Mesendoderm (in vitro differentiated cells): ENCODE data around the gene ZC3H14.

Source experiments
- DNase-seq: peaks from one replicate; pipeline ENCODE4 v3.0.0; 2013
- H2AK5ac ChIP-seq: 2 replicates; pipeline ENCODE4 v1.6.1; 2013; ENCODE audit warnings: low read length, inconsistent platforms
- H2BK120ac ChIP-seq: 2 replicates; pipeline ENCODE4 v1.6.1; 2013; ENCODE audit warnings: low read depth, mild to moderate bottlenecking, low read length, moderate library complexity, mixed read lengths
- H2BK15ac ChIP-seq: replicated peaks from 2 replicates; pipeline ENCODE4 v1.6.1; 2013; ENCODE audit warnings: low read depth, mild to moderate bottlenecking, moderate library complexity
- H2BK5ac ChIP-seq: 2 replicates; pipeline ENCODE4 v1.6.1; 2013; ENCODE audit warnings: low read length, inconsistent platforms
- H3K18ac ChIP-seq: 2 replicates; pipeline ENCODE4 v1.6.1; 2013; ENCODE audit warnings: mild to moderate bottlenecking, low read length, mixed read lengths
- H3K23ac ChIP-seq: one replicate; pipeline ENCODE4 v1.6.1; 2013; ENCODE audit warnings: low read length
- H3K27ac ChIP-seq: 2 replicates; pipeline ENCODE4 v1.5.1; 2013; ENCODE audit warnings: low read depth, mild to moderate bottlenecking, inconsistent platforms, low read length, moderate library complexity
- H3K27me3 ChIP-seq: 2 replicates; pipeline ENCODE4 v1.6.1; 2013; ENCODE audit warnings: low read length, control low read depth, mild to moderate bottlenecking, inconsistent platforms; ENCODE audit not compliant: insufficient read depth, poor library complexity
- H3K36me3 ChIP-seq: 2 replicates; pipeline ENCODE4 v1.6.1; 2013; ENCODE audit warnings: low read length, inconsistent platforms; ENCODE audit not compliant: control insufficient read depth, insufficient read depth
- H3K4ac ChIP-seq: one replicate; pipeline ENCODE4 v1.6.1; 2013; ENCODE audit warnings: low read depth, mild to moderate bottlenecking, low read length, moderate library complexity
- H3K4me1 ChIP-seq: 2 replicates; pipeline ENCODE4 v1.6.1; 2013; ENCODE audit warnings: low read depth, low read length, inconsistent platforms; ENCODE audit not compliant: control insufficient read depth
- H3K4me2 ChIP-seq: 2 replicates; pipeline ENCODE4 v1.6.1; 2013; ENCODE audit warnings: low read length
- H3K4me3 ChIP-seq: 2 replicates; pipeline ENCODE4 v1.5.1; 2013; ENCODE audit warnings: mild to moderate bottlenecking, low read length
- H3K56ac ChIP-seq: one replicate; pipeline ENCODE4 v1.6.1; 2013; ENCODE audit warnings: low read length
- H3K79me1 ChIP-seq: 2 replicates; pipeline ENCODE4 v1.6.1; 2013; ENCODE audit warnings: low read length, inconsistent platforms
- H3K79me2 ChIP-seq: 2 replicates; pipeline ENCODE4 v1.6.1; 2013; ENCODE audit warnings: mild to moderate bottlenecking, low read length; ENCODE audit not compliant: control insufficient read depth, insufficient read depth
- H3K9ac ChIP-seq: 2 replicates; pipeline ENCODE4 v1.6.1; 2013; ENCODE audit warnings: low read length, inconsistent platforms
- H4K5ac ChIP-seq: one replicate; pipeline ENCODE4 v1.6.1; 2013; ENCODE audit warnings: low read length
- H4K8ac ChIP-seq: one replicate; pipeline ENCODE4 v1.6.1; 2013; ENCODE audit warnings: low read depth, mild to moderate bottlenecking, control low read depth, low read length, moderate library complexity
- WGBS: extraction: QIAGEN DNeasy Blood & Tissue Kit; methylation state at CpG from one replicate; pipeline ENCODE4 v1.1.7; 2013; ENCODE audit warnings: low lambda C conversion rate, missing lambda C conversion rate; ENCODE audit not compliant: insufficient coverage; ENCODE audit errors: extremely low coverage; 5-methylcytosine and 5-hydroxymethylcytosine counted together

ZC3H14 gene

DNA sequence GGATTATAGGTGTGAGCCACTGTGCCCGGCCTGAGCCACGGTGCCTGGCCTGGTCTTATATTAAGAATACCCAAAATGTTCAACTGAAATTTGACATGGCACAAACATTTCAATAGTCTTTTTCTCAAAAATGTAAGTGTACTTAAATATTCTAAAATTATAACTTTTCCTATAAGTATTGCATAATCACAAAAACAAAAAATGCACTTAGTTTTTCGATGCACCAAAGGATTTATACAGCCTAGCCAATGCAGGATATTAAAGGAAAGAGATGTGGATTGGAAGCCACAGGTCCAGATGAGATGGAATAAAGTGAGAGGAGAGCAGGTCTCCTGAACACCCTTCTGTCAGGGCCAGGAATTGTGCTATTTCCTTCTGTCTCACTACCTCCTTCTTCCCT, 62.8 kb downstream of the ZC3H14 start:
- WGBS, result no CpG with 5 or more reads among the region's 3 CpGs
- no peaks in the 10 kb centered on the region for H3K79me1 ChIP-seq
- H4K8ac ChIP-seq, result no peak overlapping the region
- peaks cover 3% of the 10 kb centered on the region for H3K4me1 ChIP-seq
- H3K9ac ChIP-seq, result no peak overlapping the region
- no peak overlapping the region for H2BK15ac ChIP-seq
- no peak overlapping the region for H2BK5ac ChIP-seq
- H3K27me3 ChIP-seq, result no peaks in the 10 kb centered on the region
- no peak overlapping the region for H3K27ac ChIP-seq
- no peaks in the 10 kb centered on the region for H3K36me3 ChIP-seq
- no peak overlapping the region for H3K56ac ChIP-seq
- H2AK5ac ChIP-seq, result no peak overlapping the region
- no peak overlapping the region for H4K5ac ChIP-seq
- H3K23ac ChIP-seq, result no peak overlapping the region
- H3K18ac ChIP-seq, result no peak overlapping the region
- no peak overlapping the region for H3K4ac ChIP-seq
- H3K4me3 ChIP-seq, result no peak overlapping the region
- no peak overlapping the region for H3K4me2 ChIP-seq
- no peaks in the 10 kb centered on the region for H3K79me2 ChIP-seq
- DNase-seq, result no peak
- no peak overlapping the region for H2BK120ac ChIP-seq

DNA sequence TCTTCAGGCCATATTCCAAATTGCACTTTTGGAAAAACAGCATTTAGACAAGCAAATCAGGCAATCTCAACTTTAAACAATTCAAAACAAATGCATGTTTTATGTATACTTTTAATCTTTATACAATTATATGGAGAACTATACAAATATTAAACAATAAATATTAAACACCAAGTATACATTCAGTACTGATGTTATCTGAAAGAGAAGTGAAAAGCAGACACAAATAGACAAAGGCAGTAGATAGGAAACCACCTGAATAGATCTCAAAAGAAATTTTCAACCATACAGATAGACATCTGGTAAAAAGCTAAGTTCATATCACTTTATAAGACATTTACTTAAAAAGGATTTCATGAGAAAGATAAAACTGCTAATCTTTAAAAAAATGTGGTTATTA, 65.2 kb downstream of the ZC3H14 start:
- Histone ChIP-seq H3K18ac (no peak overlapping the region), H2BK120ac (no peak overlapping the region)

GRCh38 chr14:88628462-88628861, 65.6 kb downstream of the ZC3H14 start:
- Histone ChIP-seq H3K36me3 (no peaks in the 10 kb centered on the region), H3K4me1 (no peaks in the 10 kb centered on the region), H2AK5ac (no peak overlapping the region), H3K56ac (no peak overlapping the region), H3K4me3 (no peak overlapping the region), H3K23ac (no peak overlapping the region), H3K79me1 (no peaks in the 10 kb centered on the region), H3K27me3 (no peaks in the 10 kb centered on the region), H3K4ac (no peak overlapping the region), H3K27ac (no peak overlapping the region), H4K8ac (no peak overlapping the region), H3K4me2 (no peak overlapping the region), H2BK120ac (no peak overlapping the region), H2BK15ac (no peak overlapping the region), H3K18ac (no peak overlapping the region), H3K9ac (no peak overlapping the region), H3K79me2 (no peaks in the 10 kb centered on the region), H2BK5ac (no peak overlapping the region), H4K5ac (no peak overlapping the region)
- DNase-seq, result no peak

More for the DNA sequence above, 65.2 kb downstream of the ZC3H14 start:
- Histone ChIP-seq H3K27me3 (no peaks in the 10 kb centered on the region), H3K79me1 (no peaks in the 10 kb centered on the region), H3K4me2 (no peak overlapping the region), H3K4ac (no peak overlapping the region), H4K5ac (no peak overlapping the region), H3K9ac (no peak overlapping the region), H3K36me3 (no peaks in the 10 kb centered on the region), H2BK5ac (no peak overlapping the region), H3K4me1 (no peaks in the 10 kb centered on the region), H3K4me3 (no peak overlapping the region), H3K79me2 (no peaks in the 10 kb centered on the region), H2AK5ac (no peak overlapping the region), H3K27ac (no peak overlapping the region), H4K8ac (no peak overlapping the region), H2BK15ac (no peak overlapping the region), H3K23ac (no peak overlapping the region), H3K56ac (no peak overlapping the region)
- DNase-seq, result no peak

GRCh38 chr14:88630565-88630964, 67.7 kb downstream of the ZC3H14 start:
- Histone ChIP-seq H4K8ac (no peak overlapping the region), H2BK5ac (no peak overlapping the region), H3K4me3 (no peak overlapping the region), H3K18ac (no peak overlapping the region), H3K4me1 (no peaks in the 10 kb centered on the region), H3K27ac (no peak overlapping the region), H3K9ac (no peak overlapping the region), H3K79me1 (no peaks in the 10 kb centered on the region), H3K4me2 (no peak overlapping the region), H2BK15ac (no peak overlapping the region), H3K36me3 (no peaks in the 10 kb centered on the region), H3K4ac (no peak overlapping the region), H3K56ac (no peak overlapping the region), H2AK5ac (no peak overlapping the region), H3K27me3 (no peaks in the 10 kb centered on the region), H4K5ac (no peak overlapping the region), H3K23ac (no peak overlapping the region), H3K79me2 (no peaks in the 10 kb centered on the region), H2BK120ac (no peak overlapping the region)
- no peak for DNase-seq
- WGBS, result no CpG with 5 or more reads among the region's 6 CpGs

GRCh38 chr14:88631091-88631490, 68.3 kb downstream of the ZC3H14 start:
- Histone ChIP-seq H3K4ac (no peak overlapping the region), H3K23ac (no peak overlapping the region), H4K5ac (no peak overlapping the region), H3K36me3 (no peaks in the 10 kb centered on the region), H3K9ac (no peak overlapping the region), H3K79me1 (no peaks in the 10 kb centered on the region), H3K27ac (no peak overlapping the region), H3K4me1 (no peaks in the 10 kb centered on the region), H2BK15ac (no peak overlapping the region), H3K27me3 (no peaks in the 10 kb centered on the region), H2BK5ac (no peak overlapping the region), H3K4me3 (no peak overlapping the region), H2AK5ac (no peak overlapping the region), H3K56ac (no peak overlapping the region), H2BK120ac (no peak overlapping the region), H3K79me2 (no peaks in the 10 kb centered on the region), H3K18ac (no peak overlapping the region), H4K8ac (no peak overlapping the region), H3K4me2 (no peak overlapping the region)
- no peak for DNase-seq
- no CpG with 5 or more reads among the region's 3 CpGs for WGBS

- H2BK15ac ChIP-seq, result no peak overlapping the region
These were observed 69.7 kb downstream of the ZC3H14 start for GRCh38 chr14:88632512-88632911.

More at GRCh38 chr14:88632512-88632911, 69.7 kb downstream of the ZC3H14 start:
- H3K36me3 ChIP-seq, result no peaks in the 10 kb centered on the region
- H2BK120ac ChIP-seq, result no peak overlapping the region
- H3K4me1 ChIP-seq, result no peaks in the 10 kb centered on the region
- H3K9ac ChIP-seq, result no peak overlapping the region
- no peak overlapping the region for H3K4me2 ChIP-seq
- H4K8ac ChIP-seq, result no peak overlapping the region
- H2AK5ac ChIP-seq, result no peak overlapping the region
- WGBS, result no CpG with 5 or more reads among the region's 2 CpGs
- H3K4me3 ChIP-seq, result no peak overlapping the region
- H2BK5ac ChIP-seq, result no peak overlapping the region
- no peak overlapping the region for H3K27ac ChIP-seq
- H3K79me1 ChIP-seq, result no peaks in the 10 kb centered on the region
- no peak overlapping the region for H3K4ac ChIP-seq
- DNase-seq, result no peak
- H4K5ac ChIP-seq, result no peak overlapping the region
- no peak overlapping the region for H3K56ac ChIP-seq
- H3K27me3 ChIP-seq, result no peaks in the 10 kb centered on the region
- H3K23ac ChIP-seq, result no peak overlapping the region
- H3K18ac ChIP-seq, result no peak overlapping the region
- no peaks in the 10 kb centered on the region for H3K79me2 ChIP-seq
